Activated CD8-positive, alpha-beta memory T cell treated with anti-CD3 and anti-CD28 coated beads, Interleukin-2, amount 10 ng/mL, durations not matched to agents 7 days and 5 days (primary cell): ENCODE results near the gene SECISBP2L. TPM values are rescaled to one million over a fixed set of nuclear protein-coding genes. Genes with fewer than 3 reads are reported as not detected.

ENCODE experiments used
- ATAC-seq: fragments of 150-1000 bp; cut with Tn5 transposase; one replicate; pipeline ENCODE4 v1.10.0; 2021; ENCODE audit warnings: moderate library complexity
- CTCF ChIA-PET: fragments of 350-600 bp; sonication (Branson Sonifier 250); formaldehyde crosslinking; loops from one replicate; lab custom pipeline; 2021; ENCODE audit warnings: antibody characterized with exemption; lab: Charles Lee
- DNase-seq: peaks from one replicate; pipeline ENCODE4 v3.0.0-alpha.2; 2020
- H3K27ac Mint-ChIP-seq: one replicate; pipeline ENCODE4 v1.8.0; 2021; ENCODE audit warnings: mild to moderate bottlenecking, mixed read lengths
- H3K27me3 Mint-ChIP-seq: one replicate; pipeline ENCODE4 v1.8.0; 2021; ENCODE audit warnings: mixed read lengths
- H3K36me3 Mint-ChIP-seq: one replicate; pipeline ENCODE4 v1.8.0; 2021; ENCODE audit warnings: mild to moderate bottlenecking, mixed read lengths
- H3K4me1 Mint-ChIP-seq: one replicate; pipeline ENCODE4 v1.8.0; 2021; ENCODE audit warnings: mixed read lengths
- H3K4me3 Mint-ChIP-seq: one replicate; pipeline ENCODE4 v1.8.0; 2021; ENCODE audit warnings: mild to moderate bottlenecking, moderate library complexity, mixed read lengths
- H3K9me3 Mint-ChIP-seq: one replicate; pipeline ENCODE4 v1.8.0; 2022; ENCODE audit warnings: low read depth, mixed read lengths
- total RNA-seq, 2 experiments: library from RNA; stranded (reverse); gene quantifications; one replicate each; pipeline ENCODE4 v1.2.3, GENCODE V29; 2021

Gene SECISBP2L
- total RNA-seq, 2 experiments from 2014 or later, result 29.3 to 32.3 TPM

DNA sequence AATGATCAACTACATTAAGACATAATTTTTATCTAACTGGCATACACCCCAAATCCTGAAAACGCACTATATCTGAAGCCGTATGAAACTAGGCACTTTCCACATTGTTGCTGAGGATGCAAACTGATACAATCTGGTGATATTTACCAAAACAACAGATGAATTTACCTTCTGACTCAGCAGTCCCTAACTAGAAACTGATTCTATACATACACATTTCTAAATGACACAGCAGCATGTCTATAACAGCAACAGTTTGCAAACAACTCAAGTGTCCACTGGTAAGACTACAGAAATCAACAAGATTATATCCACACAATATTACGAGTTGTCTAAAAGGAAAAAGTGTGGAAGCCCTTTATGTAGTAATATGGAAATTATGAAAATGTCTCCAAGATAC is 22.9 kb downstream of the SECISBP2L start:
- H3K9me3 Mint-ChIP-seq, result no peaks in the 10 kb centered on the region
- peaks cover 18% of the 10 kb centered on the region for H3K4me1 Mint-ChIP-seq
- peaks cover 54% of the 10 kb centered on the region for H3K36me3 Mint-ChIP-seq
- peak overlapping the region; percentile 0 for H3K27ac Mint-ChIP-seq
- no peak for DNase-seq
- peak; percentile 77 for ATAC-seq
- CTCF ChIA-PET, result no interaction called here
- no peaks in the 10 kb centered on the region for H3K27me3 Mint-ChIP-seq
- no peak overlapping the region for H3K4me3 Mint-ChIP-seq

DNA sequence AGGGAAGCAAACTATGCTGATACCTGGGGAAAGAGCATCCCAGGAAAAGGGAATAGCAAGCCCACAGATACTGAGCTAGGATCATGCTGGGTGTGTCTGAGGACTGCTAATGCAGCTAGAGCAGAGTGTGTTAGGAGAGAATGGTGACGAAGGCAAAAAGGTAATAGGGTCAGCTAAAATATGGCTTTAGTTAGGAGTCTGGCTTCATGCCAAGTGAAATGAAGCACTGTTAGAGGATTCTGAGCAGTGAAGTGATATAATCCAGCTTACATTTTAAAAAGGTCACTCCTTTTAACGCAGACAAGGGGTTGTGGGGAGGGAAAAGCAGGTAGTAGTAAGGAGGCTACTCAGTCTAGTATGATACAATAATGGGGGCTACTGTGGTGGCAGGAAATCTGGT is 30.4 kb downstream of the SECISBP2L start:
- Mint-ChIP-seq H3K36me3 (peaks cover 42% of the 10 kb centered on the region), H3K9me3 (no peaks in the 10 kb centered on the region), H3K27me3 (no peaks in the 10 kb centered on the region), H3K4me1 (no peaks in the 10 kb centered on the region), H3K4me3 (no peak overlapping the region), H3K27ac (no peak overlapping the region)
- CTCF ChIA-PET, result interaction anchor here (1.2 kb wide), 1 partner anchor 31 kb away, joined by 3 read pairs; the partner anchor contains the start of gene SECISBP2L
- DNase-seq (no peak), ATAC-seq (no peak)

DNA sequence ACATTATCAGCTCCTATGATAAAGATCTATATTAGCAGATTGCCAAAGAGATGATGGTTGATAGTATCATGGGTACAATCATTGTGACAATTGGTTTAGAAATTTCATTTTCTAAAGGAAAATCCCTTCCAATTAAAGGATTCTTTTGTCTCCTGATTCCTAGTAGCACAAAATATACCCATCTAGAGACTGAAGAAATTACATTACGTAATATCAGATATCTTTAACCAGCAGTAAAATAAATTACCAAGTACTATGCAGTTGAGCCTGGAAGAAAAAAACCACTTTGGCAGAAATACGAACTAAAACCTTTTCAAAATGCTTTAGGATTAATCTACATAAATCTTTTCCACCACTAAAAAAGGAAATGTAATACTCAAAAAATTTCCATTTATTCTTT is 46.9 kb downstream of the SECISBP2L start:
- Mint-ChIP-seq H3K4me1 (no peaks in the 10 kb centered on the region), H3K4me3 (no peak overlapping the region), H3K27ac (no peak overlapping the region), H3K27me3 (no peaks in the 10 kb centered on the region), H3K36me3 (peaks cover 41% of the 10 kb centered on the region), H3K9me3 (no peaks in the 10 kb centered on the region)
- no peak for ATAC-seq
- CTCF ChIA-PET, result no interaction called here
- no peak for DNase-seq

DNA sequence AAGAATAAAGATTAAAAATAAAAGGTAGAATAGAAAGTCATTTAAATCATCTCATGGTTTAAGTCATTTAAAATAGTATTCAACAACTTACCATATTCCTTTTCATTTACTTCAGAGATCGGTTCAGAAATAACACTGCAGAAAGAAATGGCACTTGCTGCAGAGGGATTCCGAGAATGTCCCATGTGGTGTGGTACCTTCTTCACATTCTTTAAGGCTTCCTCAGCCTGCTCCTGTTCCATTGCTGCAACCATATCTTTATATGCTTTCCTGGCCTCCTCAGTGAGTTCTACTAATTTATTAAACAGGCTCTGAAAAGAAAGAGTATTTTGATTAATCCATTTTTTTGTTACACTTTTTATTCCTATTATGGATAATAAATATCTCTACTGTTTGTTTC is 50.0 kb downstream of the SECISBP2L start:
- no peaks in the 10 kb centered on the region for H3K9me3 Mint-ChIP-seq
- peaks cover 57% of the 10 kb centered on the region for H3K36me3 Mint-ChIP-seq
- H3K27ac Mint-ChIP-seq, result no peak overlapping the region
- ATAC-seq (no peak), DNase-seq (no peak)
- H3K27me3 Mint-ChIP-seq, result no peaks in the 10 kb centered on the region
- H3K4me1 Mint-ChIP-seq, result no peaks in the 10 kb centered on the region
- no peak overlapping the region for H3K4me3 Mint-ChIP-seq
- CTCF ChIA-PET, result no interaction called here

DNA sequence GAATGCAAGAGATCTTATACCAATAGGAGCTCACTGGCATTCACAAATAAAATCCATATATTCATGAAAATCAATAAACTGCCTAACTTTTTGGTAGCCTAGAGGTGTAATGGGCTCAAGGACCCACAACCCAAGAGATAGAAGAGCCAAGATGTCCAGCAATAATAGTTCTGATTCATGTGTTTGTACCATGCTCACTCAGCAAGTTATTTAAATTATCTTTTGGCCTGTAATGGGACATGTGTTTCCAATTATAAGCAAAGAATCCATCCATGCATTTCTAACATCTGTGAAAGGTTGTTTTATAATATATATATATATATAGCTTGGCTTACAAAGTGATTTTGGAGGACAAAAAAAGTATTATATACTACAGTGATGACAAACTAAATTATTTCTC is 52.9 kb downstream of the SECISBP2L start:
- no peak for DNase-seq
- H3K36me3 Mint-ChIP-seq, result peaks cover 53% of the 10 kb centered on the region
- no peaks in the 10 kb centered on the region for H3K9me3 Mint-ChIP-seq
- H3K27me3 Mint-ChIP-seq, result no peaks in the 10 kb centered on the region
- no peak overlapping the region for H3K4me3 Mint-ChIP-seq
- no peak for ATAC-seq
- CTCF ChIA-PET, result interaction anchor here (1.3 kb wide), 1 partner anchor 18 kb away, joined by 4 read pairs; no protein-coding TSS in a partner anchor
- H3K27ac Mint-ChIP-seq, result no peak overlapping the region
- no peaks in the 10 kb centered on the region for H3K4me1 Mint-ChIP-seq

DNA sequence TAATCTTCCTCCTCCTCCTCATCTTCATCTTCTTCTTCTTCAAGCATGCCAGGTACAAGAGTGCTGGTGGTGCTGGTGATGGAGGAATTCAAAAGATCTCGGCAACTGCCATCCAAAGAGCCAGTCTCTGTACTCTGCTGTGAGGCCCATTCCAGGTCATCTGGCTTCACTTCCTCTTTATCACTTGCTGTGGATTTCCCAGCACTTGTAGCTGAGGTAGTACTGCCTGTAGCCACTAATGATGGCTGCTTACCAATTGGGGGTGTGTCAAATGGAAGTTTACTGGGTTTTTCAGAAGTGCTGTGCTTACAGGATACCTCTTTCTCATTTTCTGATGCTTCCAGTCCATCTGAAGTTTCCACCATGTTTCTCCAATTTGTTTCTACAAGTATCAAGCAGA is 53.7 kb downstream of the SECISBP2L start:
- CTCF ChIA-PET, result interaction anchor here (2.4 kb wide), 1 partner anchor 17 kb away, joined by 10 read pairs; no protein-coding TSS in a partner anchor
- H3K27me3 Mint-ChIP-seq, result no peaks in the 10 kb centered on the region
- no peaks in the 10 kb centered on the region for H3K9me3 Mint-ChIP-seq
- no peak overlapping the region for H3K27ac Mint-ChIP-seq
- DNase-seq (no peak), ATAC-seq (no peak)
- H3K4me1 Mint-ChIP-seq, result no peaks in the 10 kb centered on the region
- H3K36me3 Mint-ChIP-seq, result peaks cover 51% of the 10 kb centered on the region
- H3K4me3 Mint-ChIP-seq, result no peak overlapping the region

DNA sequence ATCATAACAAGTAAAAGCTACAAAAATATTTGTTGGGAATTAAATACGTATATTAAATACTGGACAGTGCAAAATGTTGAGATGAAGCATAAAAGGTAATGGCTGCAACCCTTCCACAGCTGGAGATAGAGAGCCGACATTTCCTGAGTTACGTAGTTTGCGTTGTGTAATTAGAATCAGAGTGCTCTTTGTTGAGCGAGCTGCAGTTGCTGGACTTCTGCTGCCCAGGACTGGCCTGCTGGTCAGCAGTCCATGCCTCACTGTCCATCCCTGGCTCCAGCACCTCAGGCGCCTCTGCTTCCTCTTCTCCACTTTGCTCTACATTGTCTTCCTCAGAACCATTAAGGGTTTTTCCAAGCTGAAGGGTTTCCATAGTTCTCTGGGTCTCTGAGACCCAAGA is 54.1 kb downstream of the SECISBP2L start:
- CTCF ChIA-PET, result interaction anchor here (2.4 kb wide), 1 partner anchor 16 kb away, joined by 10 read pairs; no protein-coding TSS in a partner anchor
- H3K4me3 Mint-ChIP-seq, result no peak overlapping the region

DNA sequence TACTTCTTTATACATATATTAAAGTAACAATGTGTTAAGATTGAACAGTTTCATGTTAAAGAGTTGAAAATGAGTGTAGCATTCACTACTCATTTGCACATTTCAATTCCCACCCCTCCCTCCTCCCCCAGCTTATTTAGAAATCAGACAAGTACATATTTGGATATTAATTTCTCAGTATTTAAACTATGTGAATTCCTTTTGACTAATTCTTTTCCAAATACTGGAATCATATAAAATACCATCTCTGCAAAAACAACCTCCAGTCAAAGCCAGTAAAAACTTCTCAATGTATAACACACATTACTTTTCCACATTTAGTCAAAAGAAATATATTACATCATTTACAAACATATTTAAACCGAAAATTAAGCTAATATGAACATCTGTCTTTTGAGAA is 57.1 kb downstream of the SECISBP2L start:
- H3K27ac Mint-ChIP-seq, result no peak overlapping the region
- peaks cover 31% of the 10 kb centered on the region for H3K36me3 Mint-ChIP-seq
- ATAC-seq (no peak), DNase-seq (no peak)
- H3K4me1 Mint-ChIP-seq, result no peaks in the 10 kb centered on the region
- peaks cover 9% of the 10 kb centered on the region for H3K27me3 Mint-ChIP-seq
- CTCF ChIA-PET, result interaction anchor here (0.6 to 0.8 kb wide), 2 partner anchors 57 to 132 kb away, joined by 3 read pairs; partner anchors contain the start of gene SECISBP2L
- no peak overlapping the region for H3K4me3 Mint-ChIP-seq
- H3K9me3 Mint-ChIP-seq, result no peaks in the 10 kb centered on the region

More for the DNA sequence above, 54.1 kb downstream of the SECISBP2L start:
- no peak for ATAC-seq
- no peaks in the 10 kb centered on the region for H3K4me1 Mint-ChIP-seq
- no peaks in the 10 kb centered on the region for H3K27me3 Mint-ChIP-seq
- no peak overlapping the region for H3K27ac Mint-ChIP-seq
- no peak for DNase-seq
- no peaks in the 10 kb centered on the region for H3K9me3 Mint-ChIP-seq
- H3K36me3 Mint-ChIP-seq, result peaks cover 47% of the 10 kb centered on the region

DNA sequence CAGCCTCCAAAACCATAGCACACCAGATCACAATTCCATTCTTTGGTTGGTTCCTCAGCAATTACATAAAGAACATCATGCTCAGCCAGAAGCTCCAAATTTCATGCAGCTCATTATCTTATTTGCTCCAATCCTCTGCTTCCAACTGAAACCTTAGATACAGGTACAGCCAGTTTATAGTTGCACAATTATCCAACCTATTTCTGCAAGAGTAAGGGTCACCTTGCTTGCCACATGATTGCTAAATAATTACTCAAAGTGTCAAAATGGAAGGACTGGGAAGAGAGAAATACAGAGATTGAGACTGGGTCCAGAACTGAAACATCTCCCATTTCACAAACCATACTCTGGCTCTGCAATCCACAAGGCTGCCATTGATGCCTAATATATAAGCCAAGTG is 59.1 kb downstream of the SECISBP2L start:
- ATAC-seq (no peak), DNase-seq (no peak)
- Mint-ChIP-seq H3K4me1 (no peaks in the 10 kb centered on the region), H3K27me3 (peaks cover 10% of the 10 kb centered on the region), H3K4me3 (no peak overlapping the region), H3K36me3 (peaks cover 15% of the 10 kb centered on the region), H3K27ac (no peak overlapping the region), H3K9me3 (no peaks in the 10 kb centered on the region)
- CTCF ChIA-PET, result interaction anchor here (1.1 to 1.4 kb wide), 2 partner anchors 11 to 127 kb away, joined by 3 to 9 read pairs; no protein-coding TSS in a partner anchor

DNA sequence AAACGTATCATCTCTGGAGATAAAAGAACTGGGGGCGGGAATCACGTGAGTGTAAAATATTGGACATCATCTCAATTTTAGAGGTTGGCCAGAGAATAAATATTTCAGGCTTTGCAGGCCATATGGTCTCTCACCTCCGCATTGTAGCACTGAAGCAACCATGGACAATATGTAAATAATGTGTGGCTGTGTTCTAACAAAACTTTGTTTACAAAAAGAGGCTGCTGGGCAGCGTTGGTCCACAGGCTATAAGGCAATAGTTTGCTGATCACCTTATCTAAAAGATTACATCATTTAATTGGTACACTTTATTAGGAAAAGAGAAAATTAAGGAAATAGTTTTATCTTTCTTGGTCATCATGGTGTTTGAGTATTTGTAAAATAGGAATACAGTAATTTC is 60.0 kb downstream of the SECISBP2L start:
- peaks cover 17% of the 10 kb centered on the region for H3K27me3 Mint-ChIP-seq
- CTCF ChIA-PET, result interaction anchor here (0.8 to 1.4 kb wide), 2 partner anchors 11 kb away, joined by 3 to 9 read pairs; no protein-coding TSS in a partner anchor
- no peak overlapping the region for H3K27ac Mint-ChIP-seq
- DNase-seq (no peak), ATAC-seq (no peak)
- H3K4me3 Mint-ChIP-seq, result no peak overlapping the region
- H3K36me3 Mint-ChIP-seq, result peaks cover 10% of the 10 kb centered on the region
- no peaks in the 10 kb centered on the region for H3K9me3 Mint-ChIP-seq
- H3K4me1 Mint-ChIP-seq, result no peaks in the 10 kb centered on the region

DNA sequence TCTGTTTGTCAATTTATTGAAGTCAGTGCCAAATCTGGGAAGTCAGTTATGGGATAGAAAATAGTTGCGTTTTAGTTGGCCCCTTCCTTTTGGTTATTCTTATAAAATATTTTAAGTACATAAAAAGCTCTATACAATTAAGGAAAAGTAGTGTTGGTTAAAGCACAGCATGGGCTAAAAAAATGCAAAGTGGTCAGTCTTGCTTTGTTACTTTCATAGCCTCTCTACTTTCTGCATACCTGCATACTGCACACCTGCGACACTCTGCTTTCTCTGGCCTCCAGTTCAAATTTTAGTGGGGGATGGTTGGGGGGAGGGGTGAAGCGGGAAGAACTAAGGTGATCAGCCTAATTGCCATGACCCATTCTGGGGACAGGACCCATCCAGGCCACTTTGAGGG is 60.7 kb downstream of the SECISBP2L start:
- no peak for DNase-seq
- no peak for ATAC-seq
- Mint-ChIP-seq H3K27ac (no peak overlapping the region), H3K27me3 (peaks cover 22% of the 10 kb centered on the region), H3K4me3 (no peak overlapping the region), H3K4me1 (no peaks in the 10 kb centered on the region), H3K36me3 (peaks cover 7% of the 10 kb centered on the region), H3K9me3 (no peaks in the 10 kb centered on the region)
- CTCF ChIA-PET, result interaction anchor here (0.7 to 1.2 kb wide), 3 partner anchors 10 to 147 kb away, joined by 3 read pairs; no protein-coding TSS in a partner anchor

DNA sequence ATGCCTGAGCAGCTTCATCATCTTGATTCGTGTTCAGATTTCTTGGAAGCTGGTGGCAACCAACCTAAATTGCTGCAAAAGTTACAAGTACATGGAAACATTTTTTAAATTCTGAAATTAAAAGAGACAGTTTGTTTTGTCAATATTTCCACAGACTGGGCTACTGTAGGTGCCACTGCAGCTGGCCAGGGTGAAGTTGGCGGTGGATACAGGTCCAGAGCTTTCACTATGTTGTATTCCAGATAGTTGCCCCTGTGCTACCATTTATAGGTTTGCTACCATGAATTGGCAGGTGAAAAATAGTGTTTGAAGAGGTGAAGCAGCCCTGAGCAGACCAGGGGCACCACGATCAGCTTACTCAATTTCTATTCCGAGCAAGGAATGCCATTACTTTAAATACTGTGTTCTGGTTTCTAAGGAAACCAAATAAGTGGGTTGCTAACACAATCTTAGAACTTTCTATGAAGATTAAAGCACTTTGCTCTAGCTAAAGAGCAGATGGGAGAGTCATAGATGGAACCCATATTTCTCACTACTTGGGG is 61.4 kb downstream of the SECISBP2L start:
- H3K9me3 Mint-ChIP-seq, result no peaks in the 10 kb centered on the region
- H3K36me3 Mint-ChIP-seq, result peaks cover 4% of the 10 kb centered on the region
- H3K27ac Mint-ChIP-seq, result no peak overlapping the region
- no peak overlapping the region for H3K4me3 Mint-ChIP-seq
- H3K27me3 Mint-ChIP-seq, result peaks cover 23% of the 10 kb centered on the region
- DNase-seq, result no peak
- no peak for ATAC-seq
- H3K4me1 Mint-ChIP-seq, result no peaks in the 10 kb centered on the region
- CTCF ChIA-PET, result interaction anchor here (1.2 kb wide), 1 partner anchor 19 kb away, joined by 3 read pairs; no protein-coding TSS in a partner anchor

DNA sequence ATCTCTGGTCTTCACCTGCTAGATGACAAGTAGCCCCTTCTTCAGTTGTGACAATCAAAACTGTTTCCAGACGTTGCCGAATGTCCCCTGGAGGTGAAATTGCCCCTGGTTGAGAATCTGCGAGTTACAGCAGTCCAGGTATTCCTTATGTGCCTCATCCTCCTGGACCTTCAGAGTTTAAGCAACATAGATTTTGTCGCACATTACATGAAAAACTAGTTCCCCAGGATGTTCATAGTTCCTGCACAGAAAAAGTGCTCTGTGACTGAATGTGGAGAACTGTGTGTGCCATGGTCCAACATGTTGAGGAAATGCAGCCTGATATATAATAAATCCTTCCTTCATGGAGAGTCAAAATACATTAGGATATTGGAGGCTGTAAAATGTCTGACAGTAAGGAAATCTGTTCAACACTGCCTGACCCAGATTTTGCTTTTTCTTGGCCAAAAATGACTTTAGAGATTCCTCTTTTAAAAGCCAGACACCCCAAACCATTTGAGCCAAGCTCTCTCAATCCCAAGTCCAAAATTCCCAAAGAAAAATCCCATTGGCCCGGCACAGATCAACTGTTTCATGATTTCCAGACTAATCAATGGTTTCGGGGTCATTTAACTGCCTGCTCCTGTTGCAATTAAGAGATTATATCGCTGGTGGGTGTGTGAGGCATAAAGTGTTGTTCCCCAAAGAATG is 62.1 kb downstream of the SECISBP2L start:
- Mint-ChIP-seq H3K36me3 (peaks cover 4% of the 10 kb centered on the region), H3K4me1 (no peaks in the 10 kb centered on the region), H3K27me3 (peaks cover 27% of the 10 kb centered on the region), H3K4me3 (no peak overlapping the region), H3K9me3 (no peaks in the 10 kb centered on the region), H3K27ac (no peak overlapping the region)
- no peak for DNase-seq
- ATAC-seq, result no peak
- CTCF ChIA-PET, result interaction anchor here (1.2 kb wide), 1 partner anchor 18 kb away, joined by 3 read pairs; no protein-coding TSS in a partner anchor
